Testis (tissue), 3 donors: Measurements from ENCODE around the gene ADGRE2. TPM values are rescaled to one million over a fixed set of nuclear protein-coding genes. Genes with fewer than 3 reads are reported as not detected.
A peak's percentile ranks its signal among the peaks of the same experiment; 100 is the strongest.

Source experiments
- DNase-seq: peaks from one replicate; pipeline ENCODE4 v3.0.0-alpha.2; 2019
- H3K27ac ChIP-seq, 2 donors: fragments of 200-600 bp; sonication (generic); one replicate each; pipeline ENCODE4 v1.5.1; 2019
- H3K27me3 ChIP-seq: fragments of 200-600 bp; sonication (generic); one replicate; pipeline ENCODE4 v1.5.1; 2019
- H3K36me3 ChIP-seq: fragments of 200-600 bp; sonication (generic); one replicate; pipeline ENCODE4 v1.5.1; 2017; ENCODE audit warnings: low read depth; ENCODE audit errors: missing control alignments
- H3K4me1 ChIP-seq: fragments of 200-600 bp; sonication (generic); one replicate; pipeline ENCODE4 v1.5.1; 2019
- H3K4me3 ChIP-seq, 2 donors: fragments of 200-600 bp; sonication (generic); one replicate each; pipeline ENCODE4 v1.5.1; 2017 to 2019
- H3K9me3 ChIP-seq: fragments of 200-600 bp; sonication (generic); one replicate; pipeline ENCODE4 v1.5.1; 2017
- POLR2A ChIP-seq: fragments of 450-650 bp; IDR thresholded peaks from one replicate; pipeline ENCODE4 v1.6.1; 2017; ENCODE audit warnings: antibody characterized with exemption, mild to moderate bottlenecking, moderate library complexity
- WGBS, 2 donors: methylation state at CpG; one replicate each; pipeline ENCODE4 v1.1.5; 2018; 5-methylcytosine and 5-hydroxymethylcytosine counted together
- intact Hi-C: fragments of 100-400 bp; cut with DNase I; formaldehyde crosslinking; loops from one replicate; pipeline ENCODE4 v1.15.1; 2023; ENCODE audit warnings: low total_unique reads
- polyA plus RNA-seq: library from polyadenylated mRNA; stranded (reverse); fragments of 350-450 nt; fragmentation: Illumina TruSeq; extraction: RNeasy Lipid Tissue Mini Kit (QIAGEN cat#74804); gene quantifications from one replicate; pipeline ENCODE4 v1.2.3, GENCODE V29; 2014; ENCODE audit warnings: low read depth, low replicate concordance; ENCODE audit not compliant: insufficient read depth
- total RNA-seq, 2 donors: library from RNA; depleted of rRNA; stranded (reverse); fragments of >200 nt; gene quantifications; one replicate each; pipeline ENCODE4 v1.2.3, GENCODE V29; 2016
- TF ChIP-seq, protein P1 (sequence below), 3 experiments: fragments of 450-650 bp in 2 of 3; fragments of 200-600 bp in 1 of 3; sonication (generic) in 1 of 3; IDR thresholded peaks; one replicate each; pipeline ENCODE4 v1.5.1; 2016 to 2019; ENCODE audit warnings: antibody characterized with exemption in 3 of 3, mild to moderate bottlenecking in 2 of 3, moderate library complexity in 1 of 3

The ADGRE2 gene
- total and polyA plus RNA-seq, 3 donors from 2014 or later, result 0.58 to 1.6 (median 0.71) TPM

DNA sequence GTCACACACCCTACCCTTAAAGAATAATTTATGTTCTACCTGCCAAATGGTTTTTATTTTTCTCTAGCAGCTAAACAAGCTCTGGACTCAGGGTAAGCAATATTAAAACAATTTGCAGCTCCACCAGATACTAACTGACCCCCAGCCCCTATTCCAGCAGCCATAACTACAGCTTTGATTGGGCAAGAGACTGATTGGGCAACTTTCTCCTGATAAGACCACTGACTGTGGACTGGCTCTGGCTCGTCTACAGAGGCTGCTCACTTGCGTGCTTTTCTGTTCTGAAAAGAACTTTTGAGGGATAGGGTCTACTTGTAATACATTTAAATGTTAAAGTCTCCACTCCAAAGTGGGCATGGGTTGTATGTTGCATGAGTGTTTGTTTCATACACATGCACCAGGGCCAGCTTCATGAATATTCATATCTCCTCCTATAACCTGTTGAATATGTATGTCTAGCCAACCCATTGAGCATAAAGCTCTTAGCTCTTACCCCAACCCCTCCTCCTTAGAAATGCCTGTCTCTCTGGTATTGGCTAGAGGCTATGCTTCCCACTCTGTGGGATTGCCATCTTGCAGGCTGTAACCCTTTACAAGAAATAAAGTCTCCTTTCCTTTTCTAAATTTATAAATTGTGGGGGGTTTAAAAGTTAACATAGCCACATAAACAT, 36.8 kb upstream of the ADGRE2 start:
- Histone ChIP-seq H3K4me3 (no peak overlapping the region), H3K27me3 (no peaks in the 10 kb centered on the region), H3K36me3 (no peaks in the 10 kb centered on the region), H3K27ac (no peak overlapping the region), H3K9me3 (no peaks in the 10 kb centered on the region), H3K4me1 (no peaks in the 10 kb centered on the region)
- intact Hi-C loops, result no loop called here
- no peak for TF ChIP-seq POLR2A
- TF ChIP-seq, protein P1, sequence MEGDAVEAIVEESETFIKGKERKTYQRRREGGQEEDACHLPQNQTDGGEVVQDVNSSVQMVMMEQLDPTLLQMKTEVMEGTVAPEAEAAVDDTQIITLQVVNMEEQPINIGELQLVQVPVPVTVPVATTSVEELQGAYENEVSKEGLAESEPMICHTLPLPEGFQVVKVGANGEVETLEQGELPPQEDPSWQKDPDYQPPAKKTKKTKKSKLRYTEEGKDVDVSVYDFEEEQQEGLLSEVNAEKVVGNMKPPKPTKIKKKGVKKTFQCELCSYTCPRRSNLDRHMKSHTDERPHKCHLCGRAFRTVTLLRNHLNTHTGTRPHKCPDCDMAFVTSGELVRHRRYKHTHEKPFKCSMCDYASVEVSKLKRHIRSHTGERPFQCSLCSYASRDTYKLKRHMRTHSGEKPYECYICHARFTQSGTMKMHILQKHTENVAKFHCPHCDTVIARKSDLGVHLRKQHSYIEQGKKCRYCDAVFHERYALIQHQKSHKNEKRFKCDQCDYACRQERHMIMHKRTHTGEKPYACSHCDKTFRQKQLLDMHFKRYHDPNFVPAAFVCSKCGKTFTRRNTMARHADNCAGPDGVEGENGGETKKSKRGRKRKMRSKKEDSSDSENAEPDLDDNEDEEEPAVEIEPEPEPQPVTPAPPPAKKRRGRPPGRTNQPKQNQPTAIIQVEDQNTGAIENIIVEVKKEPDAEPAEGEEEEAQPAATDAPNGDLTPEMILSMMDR (IDR thresholded peaks at IDR 0.05), result no peak
- DNase-seq, result no peak
- 73 to 76% methylated on average over 2 of the region's 2 CpGs for WGBS, 2 donors

DNA sequence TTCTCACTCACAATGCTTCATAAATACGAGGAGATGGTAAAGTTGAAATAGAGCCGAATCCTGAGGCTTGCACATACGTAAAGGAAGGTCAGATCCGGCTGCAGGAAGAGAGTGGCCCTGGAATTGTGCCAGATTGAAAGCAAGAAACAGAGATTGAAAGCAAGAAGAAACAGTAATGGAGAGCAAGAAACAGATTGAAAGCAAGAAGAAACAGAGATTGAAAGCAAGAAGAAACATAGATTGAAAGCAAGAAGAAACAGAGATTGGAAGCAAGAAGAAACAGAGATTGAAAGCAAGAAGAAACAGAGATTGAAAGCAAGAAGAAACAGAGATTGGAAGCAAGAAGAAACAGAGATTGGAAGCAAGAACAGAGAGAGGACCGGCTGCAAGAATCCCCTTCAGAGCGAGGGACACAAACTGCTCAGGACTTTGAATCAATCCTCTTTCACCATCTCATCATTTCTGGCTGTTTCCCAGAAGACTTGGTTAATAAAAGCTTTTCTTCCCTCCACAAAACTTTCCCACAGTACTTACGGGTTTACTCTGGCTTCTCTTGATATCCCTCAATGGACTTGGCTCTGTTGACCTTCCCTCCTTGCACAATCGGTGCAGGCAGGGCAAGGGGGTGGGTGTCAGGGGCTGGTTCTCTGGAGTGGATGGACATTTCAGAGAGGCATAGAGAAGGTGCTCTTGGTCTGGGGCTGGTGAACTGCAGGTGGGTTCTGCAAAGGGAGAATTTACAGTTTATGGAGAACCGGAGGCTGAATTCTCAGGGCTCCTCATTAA, 31.1 kb upstream of the ADGRE2 start:
- WGBS, 2 donors, result 49 to 55% methylated on average over 9 of the region's 9 CpGs
- intact Hi-C loops, result no loop called here
- Histone ChIP-seq H3K36me3 (no peaks in the 10 kb centered on the region), H3K4me3 (no peak overlapping the region), H3K9me3 (no peaks in the 10 kb centered on the region), H3K4me1 (peaks cover 4% of the 10 kb centered on the region), H3K27me3 (no peaks in the 10 kb centered on the region), H3K27ac (peak overlapping the region; percentile 37 to 59)
- DNase-seq, result no peak
- no peak for TF ChIP-seq POLR2A
- TF ChIP-seq, protein P1 (IDR thresholded peaks at IDR 0.05), result no peak

DNA sequence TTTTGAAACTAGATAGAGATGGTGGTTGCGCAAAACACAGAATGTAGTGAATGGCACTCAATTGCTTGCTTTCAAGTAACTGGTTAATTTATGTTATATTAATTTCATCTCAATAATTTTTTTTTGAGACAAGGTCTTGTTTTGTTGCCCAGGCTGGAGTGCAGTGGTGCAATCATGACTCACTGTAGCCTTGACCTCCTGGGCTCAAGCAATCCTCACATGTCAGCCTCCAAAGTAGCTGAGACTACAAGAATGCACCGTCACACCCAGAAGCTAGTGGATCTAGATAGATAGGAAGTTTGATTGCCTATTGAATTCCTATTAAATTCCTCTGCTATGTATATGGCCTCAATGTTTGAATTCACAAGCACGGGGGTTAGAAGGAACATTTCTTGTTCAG, 26.4 kb upstream of the ADGRE2 start:
- H3K27me3 ChIP-seq, result no peaks in the 10 kb centered on the region
- H3K27ac ChIP-seq, result no peak overlapping the region
- TF ChIP-seq POLR2A, result no peak
- TF ChIP-seq, protein P1 (IDR thresholded peaks at IDR 0.05), result no peak

DNA sequence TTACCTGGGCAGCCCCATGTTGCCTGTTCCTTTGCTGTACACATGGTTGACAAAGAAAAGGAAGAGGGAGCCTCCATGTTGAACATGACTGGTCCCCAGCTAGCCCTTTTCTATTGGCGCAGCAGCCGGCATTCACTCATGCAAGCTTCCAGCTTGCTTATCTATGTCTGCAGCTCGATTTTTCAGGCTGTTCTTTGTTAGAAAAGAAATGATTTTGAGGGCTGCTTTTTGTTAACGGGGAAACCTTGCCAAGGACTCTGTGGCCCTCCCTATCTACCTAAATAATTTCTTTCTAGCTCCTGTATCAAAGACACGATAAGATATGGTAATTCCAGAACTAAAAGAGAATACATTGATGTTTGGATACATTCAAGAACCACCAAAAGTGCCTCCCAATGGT, 20.4 kb upstream of the ADGRE2 start:
- H3K9me3 ChIP-seq, result no peaks in the 10 kb centered on the region
- no peaks in the 10 kb centered on the region for H3K36me3 ChIP-seq
- H3K27me3 ChIP-seq, result no peaks in the 10 kb centered on the region
- DNase-seq, result peak; percentile 58
- H3K4me3 ChIP-seq, result no peak overlapping the region
- H3K27ac ChIP-seq, result peak overlapping the region; percentile 12 to 70
- 51 to 68% methylated on average over 5 of the region's 5 CpGs for WGBS, 2 donors
- H3K4me1 ChIP-seq, result peaks cover 14% of the 10 kb centered on the region
- intact Hi-C loops, result no loop called here
- no peak for TF ChIP-seq POLR2A
- TF ChIP-seq, protein P1 (IDR thresholded peaks at IDR 0.05), result no peak

More for the DNA sequence above, 26.4 kb upstream of the ADGRE2 start:
- intact Hi-C loops, result no loop called here
- H3K4me3 ChIP-seq, result no peak overlapping the region
- no peak for DNase-seq
- no peaks in the 10 kb centered on the region for H3K36me3 ChIP-seq
- H3K9me3 ChIP-seq, result no peaks in the 10 kb centered on the region
- 72 to 80% methylated on average over 3 of the region's 3 CpGs for WGBS, 2 donors
- H3K4me1 ChIP-seq, result peaks cover 7% of the 10 kb centered on the region
